GM12875 (cell line): ENCODE results near the gene BRF1.

Experiments
- H3K4me3 ChIP-seq: one replicate; pipeline ENCODE4 v1.5.1; 2011; ENCODE audit warnings: low read depth, low read length, control low read depth
- CTCF ChIP-seq: IDR thresholded peaks from 2 replicates; pipeline ENCODE4 v1.5.1; 2011; ENCODE audit warnings: low read depth, mild to moderate bottlenecking, control low read depth, inconsistent platforms, low read length, moderate library complexity, borderline replicate concordance; ENCODE audit not compliant: insufficient read depth

The BRF1 gene

GRCh38 chr14:105203057-105203531, 97.7 kb downstream of the BRF1 start:
- TF ChIP-seq CTCF: peak; percentile 93
- no peak overlapping the region for H3K4me3 ChIP-seq

- TF ChIP-seq CTCF: no peak
- H3K4me3 ChIP-seq: no peak overlapping the region
Measured at GRCh38 chr14:105201925-105202513, 98.8 kb downstream of the BRF1 start.

- no peak overlapping the region for H3K4me3 ChIP-seq
- TF ChIP-seq CTCF: 0 out of 2 replicates have a peak, but pooled peaks have one; percentile 22
Measured at GRCh38 chr14:105201156-105201924, 99.5 kb downstream of the BRF1 start.

GRCh38 chr14:105200641-105201040, 100.2 kb downstream of the BRF1 start:
- no peak overlapping the region for H3K4me3 ChIP-seq
- TF ChIP-seq CTCF: no peak

- peak; percentile 43; the same call in 1 of the 2 replicates for TF ChIP-seq CTCF
- no peak overlapping the region for H3K4me3 ChIP-seq
Measured at GRCh38 chr14:105200074-105200473, 100.7 kb downstream of the BRF1 start.

- H3K4me3 ChIP-seq: no peak overlapping the region
- TF ChIP-seq CTCF: no peak
Measured at GRCh38 chr14:105199093-105199492, 101.7 kb downstream of the BRF1 start.

GRCh38 chr14:105198588-105198987, 102.2 kb downstream of the BRF1 start:
- TF ChIP-seq CTCF: peak; percentile 13; the same call in 1 of the 2 replicates
- H3K4me3 ChIP-seq: no peak overlapping the region
